IMR-90 (cell line): ENCODE data around the gene C1orf52. TPM values are rescaled to one million over a fixed set of nuclear protein-coding genes. Genes with fewer than 3 reads are reported as not detected.

Experiments used
- microRNA-seq, 2 experiments: library from miRNA; stranded (forward) in 1 of 2; unstranded in 1 of 2; fragments of 10-50 nt in 1 of 2; fragments of <30 nt in 1 of 2; gene quantifications in 1 of 2; microRNA quantifications in 1 of 2; one replicate each; pipeline versions ENCODE3 to v1.1.0; 2013 to 2020; ENCODE audit not compliant: insufficient read depth in 1 of 2, insufficient read length in 1 of 2, unreplicated experiment in 1 of 2
- polyA plus RNA-seq, 3 experiments: library from polyadenylated mRNA; depleted of rRNA; stranded (reverse); fragments of >200 nt; gene quantifications; 2 replicates each; pipeline ENCODE4 v1.2.3, GENCODE V29; 2012; ENCODE audit warnings: low replicate concordance in 1 of 3
- small RNA-seq, 5 experiments: library from RNA; depleted of rRNA; stranded (forward); fragments of <200 nt; gene quantifications; one replicate each; pipeline ENCODE3, GENCODE V24; 2012
- total RNA-seq: library from RNA; depleted of rRNA; stranded (reverse); fragments of >200 nt; gene quantifications from 2 replicates; pipeline ENCODE4 v1.2.3, GENCODE V29; 2012; rRNA removed

The C1orf52 gene
- total and polyA plus RNA-seq, 2 of the 4 experiments (the other 2 are of a cell fraction) = 16.3 to 33.5 TPM

Small RNAs within 50 kb of the gene (microRNA-seq; reads per million reads assigned to microRNA genes)
- gene RF00019 (ENCODE audit: insufficient read depth, insufficient read length) = not detected

Small RNAs within 50 kb of the gene (small RNA-seq; reads per million reads assigned to genes)
- gene RF00019 = 0 reads per million in 5 experiments

Other genes starting within 250 kb of the C1orf52 start
- not detected in 2 replicates for gene MCOLN3, start 211.2 kb downstream of the C1orf52 start, total RNA-seq
- gene MCOLN3, start 211.2 kb downstream of the C1orf52 start, polyA plus RNA-seq (2012; rRNA removed) = 0.03 TPM in 1 of 2 replicates, not detected in the other
- gene SYDE2, start 58.6 kb downstream of the C1orf52 start, total RNA-seq = 10.0 and 11.7 TPM in 2 replicates
- gene SYDE2, start 58.6 kb downstream of the C1orf52 start, polyA plus RNA-seq (2012; rRNA removed) = 1.7 and 1.8 TPM in 2 replicates
- gene BCL10, start 17.0 kb upstream of the C1orf52 start, total RNA-seq = 30.5 and 51.4 TPM in 2 replicates
- gene BCL10, start 17.0 kb upstream of the C1orf52 start, polyA plus RNA-seq (2012; rRNA removed) = 11.2 and 15.3 TPM in 2 replicates
- gene DDAH1, start 205.5 kb upstream of the C1orf52 start, total RNA-seq = 94.5 and 108 TPM in 2 replicates
- 78.0 and 89.0 TPM in 2 replicates for gene DDAH1, start 205.5 kb upstream of the C1orf52 start, polyA plus RNA-seq (2012; rRNA removed)